Smooth muscle cell of the brain vasculature (primary cell): ENCODE data around the gene TRPT1.

ENCODE experiments used
- DNase-seq: peaks from one replicate; pipeline ENCODE4 v3.0.0-alpha.2; 2012; ENCODE audit warnings: low read depth, low spot score

TRPT1 gene

DNA sequence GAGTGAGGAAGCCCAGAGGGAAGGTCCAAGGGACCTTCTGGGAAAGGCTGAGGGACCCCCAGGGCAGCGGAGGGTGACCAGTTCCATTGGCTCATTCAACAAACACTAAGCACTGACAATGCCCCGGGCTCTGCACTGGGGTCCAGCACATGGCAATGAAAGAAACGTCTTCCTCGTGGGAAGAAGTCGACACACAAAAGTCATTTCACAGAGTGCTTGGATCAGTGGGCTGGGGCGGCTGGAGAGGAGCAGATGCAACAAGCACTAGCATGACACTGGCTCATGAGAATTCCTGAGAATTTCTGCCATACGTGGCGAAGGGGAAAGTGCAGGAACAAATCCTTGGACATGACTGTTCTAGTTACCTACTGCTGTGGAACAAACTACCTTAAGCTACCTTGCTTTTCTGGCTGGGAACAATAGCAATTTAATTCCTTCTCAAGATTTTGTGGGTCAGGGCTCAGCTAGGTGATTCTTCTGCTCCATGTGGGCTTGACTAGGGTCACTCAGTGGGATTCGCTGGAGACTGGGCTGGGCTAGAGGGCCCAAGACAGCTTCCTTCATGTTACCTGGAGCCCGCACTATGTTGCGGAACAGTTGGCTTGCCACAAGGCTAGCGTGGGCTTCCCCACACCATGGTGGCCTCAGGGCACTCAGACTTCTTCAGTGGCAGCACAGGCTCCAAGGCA lies 46.9 kb downstream of the TRPT1 start:
- no peak for DNase-seq

GRCh38 chr11:64178203-64178602 lies 47.8 kb downstream of the TRPT1 start:
- no peak for DNase-seq

- no peak for DNase-seq
These were observed 49.2 kb downstream of the TRPT1 start for GRCh38 chr11:64176751-64177150.
